Measurements from ENCODE around the gene SPDYE2. TPM values are rescaled to one million over a fixed set of nuclear protein-coding genes. Genes with fewer than 3 reads are reported as not detected.
"Not testable (repeated sequence)": the region's sequence is repeated elsewhere in the genome, so short reads cannot be mapped to it uniquely, and the experiment has no call there.

The SPDYE2 gene
- total RNA-seq, 1 donor from 2014 or later, result not detected

DNA sequence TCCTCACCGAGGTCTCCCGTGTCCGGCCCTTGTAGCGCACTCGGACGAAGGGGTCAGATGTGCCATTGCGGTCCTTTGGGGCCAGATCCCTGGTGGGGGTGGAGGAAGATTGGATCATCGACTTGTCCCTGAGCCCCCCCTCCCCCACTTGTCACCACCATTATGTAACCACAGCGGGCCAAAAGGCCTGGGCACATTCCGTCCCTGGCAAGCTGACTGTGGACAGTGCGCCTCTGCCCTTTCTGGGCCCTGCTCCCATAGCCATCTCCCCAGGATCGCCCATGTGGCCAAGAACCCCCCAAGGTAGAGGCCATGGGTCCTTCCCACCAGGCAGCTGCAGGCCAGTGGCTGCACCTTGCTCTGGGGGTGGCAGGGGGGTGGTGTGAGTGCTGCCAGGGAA lies 51.3 kb downstream of the SPDYE2 start:
- DNase-seq (ENCODE audit: low spot score), result not testable (repeated sequence)

GRCh38 chr7:102604431-102605145 lies 53.6 kb downstream of the SPDYE2 start:
- not testable (repeated sequence) for DNase-seq (ENCODE audit: low spot score)

DNA sequence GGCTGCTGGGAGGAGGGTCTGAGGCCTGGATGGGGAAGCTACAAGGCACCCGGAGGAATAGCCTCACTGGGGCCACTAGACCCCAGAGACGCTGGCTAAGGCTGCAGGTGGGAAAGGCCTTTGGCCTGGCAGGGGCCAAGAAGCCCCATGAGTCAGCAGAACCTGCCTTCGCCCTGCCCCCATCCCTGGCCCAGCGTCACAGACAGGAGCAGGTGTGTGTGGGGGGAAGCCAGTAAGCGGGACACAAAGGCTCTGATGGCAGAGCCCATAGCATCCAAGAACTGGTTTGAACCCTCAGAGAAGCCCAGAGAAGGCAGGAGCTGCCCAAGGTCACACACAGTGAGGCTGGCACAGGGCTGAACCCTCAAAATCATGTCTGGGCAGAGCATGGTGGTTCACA lies 55.8 kb downstream of the SPDYE2 start:
- DNase-seq (ENCODE audit: low spot score), result not testable (repeated sequence)

DNA sequence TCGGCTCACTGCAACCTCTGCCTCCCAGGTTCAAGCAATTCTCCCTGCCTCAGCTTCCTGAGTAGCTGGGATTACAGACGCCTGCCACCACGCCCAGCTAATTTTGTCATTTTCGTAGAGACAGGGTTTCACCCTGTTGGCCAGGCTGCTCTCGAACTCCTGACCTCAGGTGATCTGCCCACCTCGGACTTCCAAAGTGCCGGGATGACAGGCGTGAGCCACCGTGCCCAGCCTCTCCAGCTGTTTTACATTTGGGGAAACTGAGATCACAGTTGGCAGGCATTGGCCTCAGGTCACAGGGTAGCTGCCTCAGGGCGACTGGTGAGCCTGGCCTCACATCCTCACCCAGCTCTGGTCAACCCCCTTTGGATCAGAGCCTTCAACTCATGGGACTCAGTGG lies 58.7 kb downstream of the SPDYE2 start:
- DNase-seq (ENCODE audit: low spot score), result not testable (repeated sequence)

DNA sequence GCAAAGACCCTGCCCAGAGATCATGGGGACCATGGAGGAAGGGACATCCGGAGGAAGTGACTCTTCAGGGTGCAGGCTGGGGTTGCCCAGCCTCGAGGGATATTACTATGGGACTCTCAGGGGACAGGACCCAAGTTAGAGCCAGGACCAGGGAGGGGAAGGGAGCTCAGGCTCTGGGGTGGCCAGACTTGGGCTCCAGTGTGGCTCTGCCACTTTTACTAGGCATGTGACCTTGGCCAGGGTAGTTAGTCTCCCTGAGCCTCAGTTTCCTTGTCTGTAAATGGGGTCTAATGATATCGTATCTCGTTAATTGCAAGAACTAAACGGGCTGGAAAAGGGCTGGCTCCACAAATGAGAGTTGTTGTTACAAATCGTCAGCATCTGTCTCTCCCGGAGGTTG lies 59.4 kb downstream of the SPDYE2 start:
- DNase-seq (ENCODE audit: low spot score), result not testable (repeated sequence)

DNA sequence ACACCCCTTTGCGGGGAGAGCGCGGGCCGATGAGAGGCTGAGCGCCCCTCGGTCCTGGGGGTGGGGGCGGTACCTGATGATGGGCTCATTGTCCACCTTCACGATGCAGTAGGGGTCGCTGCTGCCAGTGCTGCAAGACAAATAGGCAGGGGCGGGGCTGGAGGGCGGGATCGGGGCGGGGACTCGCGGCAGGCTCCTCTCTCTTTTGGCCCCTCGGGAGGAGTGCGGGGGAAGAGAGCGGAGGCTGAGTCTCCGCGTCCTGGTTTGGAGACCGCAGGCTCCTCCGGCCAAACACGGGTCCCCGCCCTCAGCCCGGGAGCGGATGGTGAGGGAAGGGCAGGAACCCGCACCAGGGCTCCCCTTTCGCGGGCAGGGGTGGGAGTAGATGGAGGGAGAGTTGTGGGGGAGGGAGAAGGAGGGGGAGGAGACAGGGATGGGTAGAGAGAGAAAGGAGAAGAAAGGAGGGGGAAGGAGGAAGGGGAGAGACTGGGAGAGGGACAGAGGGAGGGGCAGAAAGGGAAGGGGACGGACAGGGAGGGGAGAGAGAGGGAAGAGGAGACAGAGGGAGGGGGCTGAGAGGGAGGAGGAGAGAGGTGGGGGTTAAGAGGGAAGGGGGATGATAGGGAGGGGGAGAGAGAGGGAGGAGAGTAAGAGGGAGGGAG lies 60.1 kb downstream of the SPDYE2 start:
- not testable (repeated sequence) for DNase-seq (ENCODE audit: low spot score)

DNA sequence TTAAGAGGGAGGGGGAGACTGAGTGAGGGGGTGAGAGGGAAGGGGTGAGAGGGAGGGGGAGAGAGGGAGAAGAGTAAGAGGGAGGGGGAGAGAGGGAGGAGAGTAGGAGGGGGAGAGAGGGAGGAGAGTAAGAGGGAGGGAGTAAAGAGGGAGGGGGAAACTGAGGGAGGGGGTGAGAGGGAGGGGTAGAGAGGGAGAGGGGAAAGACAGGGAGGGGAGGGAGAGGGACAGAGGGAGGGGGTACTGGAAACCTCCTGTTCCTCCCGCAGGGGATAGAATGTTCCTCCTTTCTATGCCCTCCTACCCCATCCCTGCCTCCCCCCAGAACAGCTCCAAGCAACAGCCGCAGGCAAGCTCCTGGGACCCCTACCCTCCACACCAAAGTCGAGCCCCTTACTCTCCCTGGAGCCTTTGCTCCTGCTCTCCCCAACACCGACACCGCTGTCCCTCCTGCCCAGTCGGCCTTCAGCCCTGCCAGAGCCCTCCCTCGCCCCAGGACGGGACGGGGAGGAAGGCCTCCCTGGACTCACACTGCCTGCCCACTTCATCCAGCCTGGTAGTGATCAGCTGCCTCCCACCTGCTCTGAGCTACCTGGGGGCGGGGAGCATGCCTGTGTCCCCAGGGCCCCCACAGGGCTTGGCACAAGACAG lies 60.8 kb downstream of the SPDYE2 start:
- peak; percentile 87 for DNase-seq (ENCODE audit: low spot score)

Other genes starting within 250 kb of the SPDYE2 start
- gene SPDYE6, start 194.8 kb upstream of the SPDYE2 start, total RNA-seq, result not detected
- gene PRKRIP1, start 154.9 kb upstream of the SPDYE2 start, total RNA-seq, result 19.3 TPM
- 33.7 TPM for gene ORAI2, start 117.7 kb upstream of the SPDYE2 start, total RNA-seq
- 7.0 TPM for gene ALKBH4, start 86.4 kb upstream of the SPDYE2 start, total RNA-seq
- gene LRWD1, start 86.2 kb upstream of the SPDYE2 start, total RNA-seq, result 14.8 TPM
- gene POLR2J, start 72.3 kb upstream of the SPDYE2 start, total RNA-seq, result 43.6 TPM
- gene RASA4B, start 33.4 kb upstream of the SPDYE2 start, total RNA-seq, result 16.3 TPM
- gene UPK3BL2, start 7.5 kb upstream of the SPDYE2 start, total RNA-seq, result 9.9 TPM
- 23.5 TPM for gene POLR2J3, start 21.4 kb downstream of the SPDYE2 start, total RNA-seq
- gene RASA4, start 65.5 kb downstream of the SPDYE2 start, total RNA-seq, result 52.4 TPM
- gene UPK3BL1, start 91.6 kb downstream of the SPDYE2 start, total RNA-seq, result 15.7 TPM
- gene SPDYE2B, start 99.1 kb downstream of the SPDYE2 start, total RNA-seq, result not detected
- gene POLR2J2, start 120.4 kb downstream of the SPDYE2 start, total RNA-seq, result 7.1 TPM
- 4.1 TPM for gene FAM185A, start 197.8 kb downstream of the SPDYE2 start, total RNA-seq

Data from mesenteric fat pad (tissue), 1 donor.